Measurements from ENCODE around the gene UBE2G2. TPM values are rescaled to one million over a fixed set of nuclear protein-coding genes. Genes with fewer than 3 reads are reported as not detected.

UBE2G2 gene
- total and polyA plus RNA-seq, 2 donors (not counting 1 experiment from before 2014, with no cell fraction given): 49.7 to 61.9 TPM

- Histone ChIP-seq H3K4me2 (ENCODE audit: extremely low read depth, insufficient read depth, low read length) (no peak overlapping the region), H3K9me3 (ENCODE audit: control insufficient read depth, insufficient read depth, low read depth, low read length) (no peaks in the 10 kb centered on the region), H3K79me2 (ENCODE audit: control insufficient read depth, insufficient read depth, low read length) (peaks cover 4% of the 10 kb centered on the region), H3K9ac (ENCODE audit: insufficient read depth, low read length) (no peak overlapping the region), H3K27me3 (ENCODE audit: control insufficient read depth, insufficient read depth, low read length) (no peaks in the 10 kb centered on the region), H4K20me1 (ENCODE audit: control insufficient read depth, extremely low read depth, insufficient read depth, low read length) (no peaks in the 10 kb centered on the region), H3K4me1 (ENCODE audit: control insufficient read depth, extremely low read depth, insufficient read depth, low read length) (no peaks in the 10 kb centered on the region), H2AFZ (ENCODE audit: low read length) (no peak overlapping the region), H3K4me3 (replicated peaks in 1 of 4; ENCODE audit: control extremely low read depth in 1 of 4, insufficient read depth in 1 of 4, low read depth in 3 of 4, low read length in 4 of 4) (no peak overlapping the region), H3K27ac (ENCODE audit: insufficient read depth, low read length) (no peak overlapping the region), H3K36me3 (ENCODE audit: control insufficient read depth, insufficient read depth, low read length) (peaks cover 9% of the 10 kb centered on the region)
- DNase-seq (ENCODE audit: low read depth in 2 of 2): peak in 1 of 2 donors; percentile 25
- TF ChIP-seq CTCF (conservative IDR thresholded peaks at IDR 0.05 in 1 of 2, IDR thresholded peaks at IDR 0.05 in 1 of 2; ENCODE audit: low read depth in 1 of 2, low read length in 2 of 2): no peak
- no peak for TF ChIP-seq EZH2 (IDR thresholded peaks at IDR 0.05; ENCODE audit: low read length, missing control alignments)
Observed at GRCh38 chr21:44778094-44778493, 23.5 kb downstream of the UBE2G2 start.

GRCh38 chr21:44774972-44775371 is 26.6 kb downstream of the UBE2G2 start:
- TF ChIP-seq EZH2 (IDR thresholded peaks at IDR 0.05; ENCODE audit: low read length, missing control alignments): no peak
- no peak for TF ChIP-seq CTCF (conservative IDR thresholded peaks at IDR 0.05 in 1 of 2, IDR thresholded peaks at IDR 0.05 in 1 of 2; ENCODE audit: low read depth in 1 of 2, low read length in 2 of 2)
- H3K4me3 ChIP-seq (replicated peaks in 1 of 4; ENCODE audit: control extremely low read depth in 1 of 4, insufficient read depth in 1 of 4, low read depth in 3 of 4, low read length in 4 of 4): no peak overlapping the region
- H3K79me2 ChIP-seq (ENCODE audit: control insufficient read depth, insufficient read depth, low read length): no peaks in the 10 kb centered on the region

GRCh38 chr21:44773291-44773932 is 28.2 kb downstream of the UBE2G2 start:
- Histone ChIP-seq H2AFZ (ENCODE audit: low read length) (no peak overlapping the region), H3K4me1 (ENCODE audit: control insufficient read depth, extremely low read depth, insufficient read depth, low read length) (no peaks in the 10 kb centered on the region), H3K9me3 (ENCODE audit: control insufficient read depth, insufficient read depth, low read depth, low read length) (no peaks in the 10 kb centered on the region), H3K79me2 (ENCODE audit: control insufficient read depth, insufficient read depth, low read length) (no peaks in the 10 kb centered on the region), H3K27ac (ENCODE audit: insufficient read depth, low read length) (no peak overlapping the region), H3K4me3 (replicated peaks in 1 of 4; ENCODE audit: control extremely low read depth in 1 of 4, insufficient read depth in 1 of 4, low read depth in 3 of 4, low read length in 4 of 4) (no peak overlapping the region), H3K36me3 (ENCODE audit: control insufficient read depth, insufficient read depth, low read length) (peaks cover 21% of the 10 kb centered on the region), H3K27me3 (ENCODE audit: control insufficient read depth, insufficient read depth, low read length) (no peaks in the 10 kb centered on the region), H3K4me2 (ENCODE audit: extremely low read depth, insufficient read depth, low read length) (no peak overlapping the region), H3K9ac (ENCODE audit: insufficient read depth, low read length) (no peak overlapping the region), H4K20me1 (ENCODE audit: control insufficient read depth, extremely low read depth, insufficient read depth, low read length) (no peaks in the 10 kb centered on the region)
- TF ChIP-seq EZH2 (IDR thresholded peaks at IDR 0.05; ENCODE audit: low read length, missing control alignments): no peak
- TF ChIP-seq CTCF (conservative IDR thresholded peaks at IDR 0.05 in 1 of 2, IDR thresholded peaks at IDR 0.05 in 1 of 2; ENCODE audit: low read depth in 1 of 2, low read length in 2 of 2): no peak
- DNase-seq (ENCODE audit: low read depth in 2 of 2): no peak

More at GRCh38 chr21:44774972-44775371, 26.6 kb downstream of the UBE2G2 start:
- Histone ChIP-seq H3K27me3 (ENCODE audit: control insufficient read depth, insufficient read depth, low read length) (no peaks in the 10 kb centered on the region), H3K9me3 (ENCODE audit: control insufficient read depth, insufficient read depth, low read depth, low read length) (no peaks in the 10 kb centered on the region), H3K36me3 (ENCODE audit: control insufficient read depth, insufficient read depth, low read length) (peaks cover 16% of the 10 kb centered on the region), H2AFZ (ENCODE audit: low read length) (no peak overlapping the region), H3K27ac (ENCODE audit: insufficient read depth, low read length) (no peak overlapping the region), H4K20me1 (ENCODE audit: control insufficient read depth, extremely low read depth, insufficient read depth, low read length) (no peaks in the 10 kb centered on the region), H3K4me1 (ENCODE audit: control insufficient read depth, extremely low read depth, insufficient read depth, low read length) (no peaks in the 10 kb centered on the region), H3K9ac (ENCODE audit: insufficient read depth, low read length) (no peak overlapping the region), H3K4me2 (ENCODE audit: extremely low read depth, insufficient read depth, low read length) (no peak overlapping the region)
- DNase-seq (ENCODE audit: low read depth in 2 of 2): no peak

Measured in fibroblast of lung (primary cell).